AG04449 (cell line): ENCODE results near the gene FMO1.

Experiments
- CTCF ChIA-PET: fragments of 350-600 bp; formaldehyde crosslinking; extraction: SDS; loops from one replicate; lab custom pipeline; 2021; ENCODE audit warnings: antibody characterized with exemption; lab: Yijun Ruan, JAX
- POLR2A ChIA-PET: fragments of 400-600, 350-600 bp; formaldehyde crosslinking; extraction: SDS; loops from one replicate; lab custom pipeline; 2020; ENCODE audit warnings: antibody characterized with exemption, inconsistent platforms; lab: Yijun Ruan, JAX
- DNase-seq: peaks from one replicate; pipeline ENCODE4 v3.0.0-alpha.2; 2010; ENCODE audit warnings: low read depth, low spot score
- H3K4me3 ChIP-seq: 2 replicates; pipeline ENCODE4 v1.5.1; 2011; ENCODE audit warnings: low read depth, mild to moderate bottlenecking, control low read depth, low read length
- CTCF ChIP-seq: IDR thresholded peaks from one replicate; pipeline ENCODE4 v1.5.1; 2011; ENCODE audit warnings: mild to moderate bottlenecking, moderate library complexity, low read length, control low read depth, inconsistent platforms; ENCODE audit not compliant: insufficient read depth; ENCODE audit errors: missing control alignments

FMO1 gene

GRCh38 chr1:171263901-171264300 is 15.6 kb downstream of the FMO1 start:
- no peak overlapping the region for H3K4me3 ChIP-seq
- no peak for TF ChIP-seq CTCF
- no peak for DNase-seq
- CTCF ChIA-PET = interaction anchor here (1.2 kb wide), 1 partner anchor 40 kb away, joined by 3 read pairs; no protein-coding TSS in a partner anchor
- POLR2A ChIA-PET = no interaction called here

- ChIA-PET POLR2A (no interaction called here), CTCF (no interaction called here)
Measured at GRCh38 chr1:171265686-171266085, 17.4 kb downstream of the FMO1 start.

GRCh38 chr1:171266930-171267329 is 18.6 kb downstream of the FMO1 start:
- no peak overlapping the region for H3K4me3 ChIP-seq
- ChIA-PET POLR2A (no interaction called here), CTCF (no interaction called here)
- no peak for DNase-seq
- no peak for TF ChIP-seq CTCF

More at GRCh38 chr1:171265686-171266085, 17.4 kb downstream of the FMO1 start:
- no peak overlapping the region for H3K4me3 ChIP-seq
- no peak for DNase-seq
- no peak for TF ChIP-seq CTCF

GRCh38 chr1:171267391-171267790 is 19.1 kb downstream of the FMO1 start:
- CTCF ChIA-PET = no interaction called here
- H3K4me3 ChIP-seq = no peak overlapping the region
- POLR2A ChIA-PET = no interaction called here
- TF ChIP-seq CTCF = no peak
- no peak for DNase-seq

GRCh38 chr1:171270806-171271205 is 22.5 kb downstream of the FMO1 start:
- TF ChIP-seq CTCF = no peak
- no peak for DNase-seq
- ChIA-PET POLR2A (no interaction called here), CTCF (no interaction called here)
- no peak overlapping the region for H3K4me3 ChIP-seq

- TF ChIP-seq CTCF = no peak
- CTCF ChIA-PET = no interaction called here
- POLR2A ChIA-PET = no interaction called here
- no peak overlapping the region for H3K4me3 ChIP-seq
- no peak for DNase-seq
Measured at GRCh38 chr1:171277534-171277933, 29.2 kb downstream of the FMO1 start.
